Hindlimb muscle (tissue), 1 donor: Measurements from ENCODE around the gene SLC16A10. TPM values are rescaled to one million over a fixed set of nuclear protein-coding genes. Genes with fewer than 3 reads are reported as not detected.

Source experiments
- DNase-seq: peaks from one replicate; pipeline ENCODE4 v3.0.0-alpha.2; 2013
- polyA plus RNA-seq: library from polyadenylated mRNA; unstranded; fragments of 120-200 nt; gene quantifications from one replicate; pipeline ENCODE4 v1.2.1, GENCODE V29; 2013; ENCODE audit not compliant: insufficient read length

Gene SLC16A10
- polyA plus RNA-seq, 1 donor, result 7.6 TPM

- no peak for DNase-seq
Measured at GRCh38 chr6:111265842-111266241, 178.5 kb downstream of the SLC16A10 start.

- DNase-seq, result no peak
Measured at GRCh38 chr6:111266276-111266675, 179.0 kb downstream of the SLC16A10 start.

DNA sequence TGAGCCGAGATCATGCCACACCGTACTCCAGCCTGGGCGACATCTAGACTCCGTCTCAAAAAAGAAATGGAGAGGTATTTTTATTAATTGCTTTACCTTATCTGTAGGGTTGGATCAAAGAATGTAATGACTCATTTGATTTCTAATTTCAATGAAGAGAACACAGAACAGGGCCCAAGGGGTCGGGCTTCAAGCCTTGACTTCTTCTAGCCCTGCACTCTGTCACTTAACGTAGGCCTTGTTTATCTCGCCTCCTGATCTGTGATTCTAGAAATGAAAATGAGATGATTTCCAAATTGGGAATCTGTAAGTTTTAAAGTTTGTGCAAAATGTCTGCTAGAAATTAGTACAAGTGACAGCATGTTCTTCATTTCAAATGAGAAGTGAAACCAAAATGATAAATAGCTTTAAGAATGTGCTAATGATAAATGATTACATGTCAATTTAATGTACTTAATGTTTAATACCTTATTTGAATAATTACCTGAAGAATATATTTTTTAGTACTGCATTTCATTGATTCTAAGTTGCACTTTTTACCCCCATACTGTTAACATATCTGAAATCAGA, 180.5 kb downstream of the SLC16A10 start:
- no peak for DNase-seq

DNA sequence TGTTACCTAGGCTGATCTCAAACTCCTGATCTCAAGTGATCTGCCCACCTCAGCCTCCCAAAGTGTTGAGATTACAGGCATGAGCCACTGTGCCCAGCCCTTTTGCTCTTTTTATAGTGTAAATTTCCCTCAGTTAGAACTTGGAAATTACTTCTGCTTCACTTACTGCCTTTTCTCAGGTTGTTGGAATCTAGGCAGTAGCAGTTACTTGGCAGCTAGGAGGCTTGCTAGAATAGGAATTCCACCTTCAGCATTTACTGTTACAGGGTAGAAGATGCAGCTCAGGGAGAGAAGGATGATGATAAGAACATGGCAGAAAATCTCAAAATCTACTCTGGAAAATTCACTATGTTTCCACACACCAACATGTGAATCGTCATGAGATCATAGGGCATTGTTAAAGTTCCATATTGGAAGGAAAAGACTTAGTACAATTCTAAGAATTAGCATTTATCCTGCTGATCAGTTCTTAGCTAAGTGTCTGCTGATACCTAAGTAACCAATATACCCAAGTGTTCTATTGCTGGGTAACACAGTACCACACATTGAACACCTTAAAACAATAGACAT, 182.2 kb downstream of the SLC16A10 start:
- DNase-seq, result no peak

DNA sequence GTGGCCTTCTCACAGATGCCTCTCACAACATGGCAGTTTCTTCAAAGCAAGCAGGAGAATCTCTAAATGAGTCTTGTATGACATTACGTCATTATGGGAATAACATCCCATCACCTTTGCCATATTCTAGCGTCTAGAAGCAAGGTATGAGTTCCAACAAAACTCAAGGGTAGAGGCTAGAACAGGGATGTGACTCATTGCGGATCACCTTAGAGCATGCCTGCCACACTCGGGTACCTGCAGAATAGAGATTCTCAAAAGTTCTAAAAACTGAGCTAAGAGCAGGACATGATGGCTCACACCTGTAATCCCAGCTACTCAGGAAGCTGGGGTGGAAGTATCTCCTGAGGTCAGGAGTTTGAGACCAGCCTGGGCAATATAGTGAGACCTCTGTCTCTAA, 182.8 kb downstream of the SLC16A10 start:
- DNase-seq, result no peak

- no peak for DNase-seq
Measured at GRCh38 chr6:111274593-111275217, 187.4 kb downstream of the SLC16A10 start.

GRCh38 chr6:111276335-111276734, 189.0 kb downstream of the SLC16A10 start:
- DNase-seq, result no peak

GRCh38 chr6:111276736-111277135, 189.4 kb downstream of the SLC16A10 start:
- DNase-seq, result no peak

DNA sequence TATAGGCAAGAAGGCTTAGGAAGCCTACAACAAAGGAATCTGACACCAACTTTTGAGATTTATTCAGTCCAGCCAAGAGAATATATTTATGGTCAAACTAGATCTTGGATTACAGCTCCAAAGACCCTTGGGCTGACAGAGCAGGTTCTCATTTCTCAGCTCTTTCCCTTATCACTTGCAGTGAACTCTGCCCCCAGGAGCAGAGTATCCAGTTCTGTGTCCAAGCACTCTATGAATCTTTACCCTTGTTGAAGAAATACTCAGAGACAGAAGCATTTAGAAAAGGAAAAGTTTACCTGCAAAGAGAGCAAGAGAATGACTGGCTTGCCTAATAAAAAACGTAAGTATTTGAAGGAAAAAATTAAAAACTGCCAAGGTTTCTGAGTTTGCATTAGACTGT, 190.5 kb downstream of the SLC16A10 start:
- DNase-seq, result no peak

- DNase-seq, result no peak
Measured at GRCh38 chr6:111278731-111279130, 191.4 kb downstream of the SLC16A10 start.

DNA sequence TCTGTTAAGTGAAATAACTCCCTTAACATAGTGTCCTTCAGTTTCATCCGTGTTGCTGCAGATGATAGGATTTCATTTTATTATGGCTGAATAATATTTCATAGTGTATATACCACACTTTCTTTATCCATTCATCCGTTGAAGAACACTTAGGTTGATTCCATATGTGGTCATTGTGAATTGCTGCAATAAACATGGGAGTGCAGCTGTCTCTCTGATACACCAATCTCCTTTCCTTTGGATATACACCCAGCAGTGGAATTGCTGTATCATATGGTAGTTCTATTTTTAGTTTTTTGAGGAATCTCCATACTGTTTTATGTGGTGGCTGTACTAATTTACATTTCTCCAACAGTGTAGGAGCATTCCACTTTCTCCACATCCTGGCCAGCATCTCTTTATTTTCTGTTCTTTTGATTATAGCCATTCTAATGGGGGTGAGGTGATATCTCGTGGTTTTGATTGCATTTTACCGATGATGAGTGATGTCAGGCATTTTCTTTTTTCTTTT, 193.2 kb downstream of the SLC16A10 start:
- no peak for DNase-seq

Other genes with a start within 250 kb of the SLC16A10 start
- 41.8 TPM for gene AMD1, start 212.7 kb upstream of the SLC16A10 start, polyA plus RNA-seq
- 71.8 TPM for gene GTF3C6, start 128.8 kb upstream of the SLC16A10 start, polyA plus RNA-seq
- gene RPF2, start 105.5 kb upstream of the SLC16A10 start, polyA plus RNA-seq, result 23.4 TPM